Measurements from ENCODE around the gene PTPN13.

DNA sequence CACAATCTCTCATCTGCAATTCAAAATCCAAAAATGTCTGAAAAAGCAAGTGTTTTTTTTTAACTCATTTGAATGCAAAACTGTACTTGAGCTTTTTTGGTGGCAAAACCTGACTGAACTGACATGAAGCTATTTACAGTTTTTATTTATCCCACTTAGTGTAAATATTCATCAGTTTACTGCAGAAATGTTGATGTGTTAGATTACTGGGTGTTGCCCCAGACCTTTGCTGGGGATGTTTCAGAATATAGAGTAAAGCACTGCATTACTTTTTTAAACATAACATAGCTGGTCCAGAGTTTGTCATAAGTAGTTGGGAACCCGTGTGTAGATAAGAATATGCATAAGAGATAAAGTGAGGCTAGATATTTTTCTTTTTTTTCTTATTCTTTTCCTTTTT, 27.3 kb downstream of the PTPN13 start:
- TF ChIP-seq CTCF (IDR thresholded peaks at IDR 0.05) (no peak), POLR2A (IDR thresholded peaks at IDR 0.05) (no peak), POLR2AphosphoS5 (IDR thresholded peaks at IDR 0.05) (no peak)
